Measurements from ENCODE around the gene FAM124B.
"Not testable (repeated sequence)": the region's sequence is repeated elsewhere in the genome, so short reads cannot be mapped to it uniquely, and the experiment has no call there.

FAM124B gene

GRCh38 chr2:224412141-224413015 lies 10.5 kb upstream of the FAM124B start:
- DNase-seq (ENCODE audit: low read depth) = no peak

DNA sequence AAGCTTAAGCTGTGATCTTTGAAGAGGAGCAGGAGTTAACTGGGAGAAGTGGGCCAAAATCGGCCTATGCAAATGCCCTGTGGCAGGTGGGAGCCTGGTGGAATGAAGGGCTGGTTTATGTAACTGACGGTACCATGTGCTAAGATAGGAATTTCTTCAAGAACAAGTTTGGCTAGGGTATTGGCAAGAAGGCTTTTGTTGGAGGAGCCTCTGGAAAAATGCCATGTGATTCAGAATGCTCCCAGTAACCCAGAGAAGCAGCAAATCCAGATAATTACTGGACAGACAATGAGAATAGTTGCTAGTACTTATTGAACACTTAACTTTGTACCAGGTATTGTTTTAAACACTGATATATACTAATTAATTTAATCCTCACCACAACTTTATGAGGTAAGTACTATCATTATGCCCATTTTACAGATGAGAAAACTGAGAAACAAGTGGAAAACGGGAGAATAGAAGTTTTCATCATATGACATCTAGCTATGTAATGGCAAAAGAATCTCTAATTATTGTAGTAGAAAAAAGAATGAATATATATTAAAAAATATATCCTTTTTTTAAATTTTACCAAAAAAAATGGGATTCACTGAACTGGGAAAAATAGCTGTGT lies 9.1 kb upstream of the FAM124B start:
- DNase-seq (ENCODE audit: low read depth) = no peak

GRCh38 chr2:224408676-224409075 lies 6.8 kb upstream of the FAM124B start:
- DNase-seq (ENCODE audit: low read depth) = no peak

- no peak for DNase-seq (ENCODE audit: low read depth)
These were observed 5.4 kb upstream of the FAM124B start for GRCh38 chr2:224407241-224407701.

- no peak for DNase-seq (ENCODE audit: low read depth)
These were observed 4.0 kb upstream of the FAM124B start for GRCh38 chr2:224405841-224406370.

DNA sequence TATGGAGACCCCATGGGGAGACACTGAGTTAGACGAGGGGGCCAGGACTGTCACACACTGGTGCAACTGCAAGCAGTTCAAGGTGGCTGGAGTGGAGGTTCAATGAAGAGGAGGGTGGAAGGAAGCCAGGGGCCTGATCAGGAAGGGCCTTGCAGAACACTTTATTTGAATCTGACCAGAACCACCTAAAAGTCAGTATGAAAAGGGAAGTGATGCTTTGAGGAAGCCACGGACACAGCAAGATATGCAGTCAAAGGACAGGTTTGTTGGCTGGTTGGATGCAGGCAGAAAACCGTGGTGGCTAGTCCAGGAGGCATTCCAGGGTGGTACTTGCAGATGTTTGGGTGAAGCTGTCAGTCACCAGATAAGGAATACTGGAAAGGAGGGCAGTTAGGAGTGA lies 3.5 kb upstream of the FAM124B start:
- DNase-seq (ENCODE audit: low read depth) = no peak

GRCh38 chr2:224404796-224405195 lies 2.9 kb upstream of the FAM124B start:
- DNase-seq (ENCODE audit: low read depth) = no peak

GRCh38 chr2:224403657-224404056 lies 1.8 kb upstream of the FAM124B start:
- no peak for DNase-seq (ENCODE audit: low read depth)

- no peak for DNase-seq (ENCODE audit: low read depth)
These were observed 848 bp downstream of the FAM124B start for GRCh38 chr2:224400886-224401632.

DNA sequence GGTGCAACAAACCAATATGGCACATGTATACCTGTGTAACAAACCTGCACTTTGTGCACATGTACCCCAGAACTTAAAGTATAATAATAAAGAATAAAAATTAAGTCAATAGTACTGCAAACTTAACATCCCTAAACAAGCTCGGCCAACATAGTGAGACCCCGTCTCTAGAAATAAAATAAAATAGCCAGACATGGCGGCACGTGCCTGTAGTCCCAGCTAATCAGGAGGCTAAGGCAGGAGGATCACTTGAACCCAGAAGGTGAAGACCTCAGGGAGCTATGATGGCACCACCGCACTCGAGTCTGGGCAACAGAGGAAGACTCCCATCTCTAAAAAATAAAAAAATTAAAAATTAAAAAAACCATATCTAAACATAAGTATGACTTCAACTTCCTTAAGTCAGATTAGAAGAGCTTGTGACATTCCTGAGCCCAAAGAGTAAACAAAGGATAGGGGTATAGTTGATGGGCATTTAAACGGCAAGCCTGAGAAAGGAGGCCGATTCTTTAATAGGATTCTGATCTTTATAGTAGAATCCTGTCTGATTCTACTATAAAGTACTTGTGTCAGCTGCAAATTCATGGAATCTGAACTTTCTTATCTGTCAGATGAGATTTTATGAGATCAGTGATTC lies 1.6 kb downstream of the FAM124B start:
- DNase-seq (ENCODE audit: low read depth) = no peak

DNA sequence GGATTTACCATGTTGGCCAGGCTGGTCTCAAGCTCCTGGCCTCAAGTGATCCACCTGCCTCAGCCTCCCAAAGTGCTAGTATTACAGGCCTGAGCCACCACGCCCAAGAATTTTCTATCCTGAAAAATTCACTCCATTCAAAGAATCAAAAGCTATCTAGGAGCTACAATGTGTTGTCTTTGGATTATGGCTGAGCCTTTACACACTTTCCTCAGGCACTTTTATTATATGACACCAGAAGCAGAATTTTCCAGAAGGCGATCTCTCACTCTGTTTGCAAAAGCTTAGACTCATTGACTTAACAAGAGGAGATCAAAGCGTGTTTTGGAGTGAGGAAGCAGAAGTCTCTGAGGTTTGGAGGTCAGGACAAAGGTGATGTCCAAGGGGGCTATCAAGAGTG lies 3.6 kb downstream of the FAM124B start:
- DNase-seq (ENCODE audit: low read depth) = no peak

DNA sequence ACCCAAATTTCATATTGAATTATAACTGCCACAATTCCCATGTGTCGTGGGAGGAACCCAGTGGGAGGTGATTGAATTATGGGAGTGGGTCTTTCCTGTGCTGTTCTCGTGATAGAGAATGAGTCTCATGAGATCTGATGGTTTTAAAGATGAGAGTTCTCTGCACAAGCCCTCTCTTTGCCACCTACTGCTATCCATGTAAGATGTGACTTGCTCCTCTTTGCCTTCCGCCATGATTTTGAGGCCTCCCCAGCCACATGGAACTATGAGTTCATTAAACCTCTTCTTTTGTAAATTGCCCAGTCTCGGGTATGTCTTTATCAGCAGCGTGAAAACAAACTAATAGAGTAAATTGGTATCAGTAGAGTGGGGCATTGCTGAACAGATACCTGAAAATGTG lies 4.8 kb downstream of the FAM124B start:
- DNase-seq (ENCODE audit: low read depth) = not testable (repeated sequence)

DNA sequence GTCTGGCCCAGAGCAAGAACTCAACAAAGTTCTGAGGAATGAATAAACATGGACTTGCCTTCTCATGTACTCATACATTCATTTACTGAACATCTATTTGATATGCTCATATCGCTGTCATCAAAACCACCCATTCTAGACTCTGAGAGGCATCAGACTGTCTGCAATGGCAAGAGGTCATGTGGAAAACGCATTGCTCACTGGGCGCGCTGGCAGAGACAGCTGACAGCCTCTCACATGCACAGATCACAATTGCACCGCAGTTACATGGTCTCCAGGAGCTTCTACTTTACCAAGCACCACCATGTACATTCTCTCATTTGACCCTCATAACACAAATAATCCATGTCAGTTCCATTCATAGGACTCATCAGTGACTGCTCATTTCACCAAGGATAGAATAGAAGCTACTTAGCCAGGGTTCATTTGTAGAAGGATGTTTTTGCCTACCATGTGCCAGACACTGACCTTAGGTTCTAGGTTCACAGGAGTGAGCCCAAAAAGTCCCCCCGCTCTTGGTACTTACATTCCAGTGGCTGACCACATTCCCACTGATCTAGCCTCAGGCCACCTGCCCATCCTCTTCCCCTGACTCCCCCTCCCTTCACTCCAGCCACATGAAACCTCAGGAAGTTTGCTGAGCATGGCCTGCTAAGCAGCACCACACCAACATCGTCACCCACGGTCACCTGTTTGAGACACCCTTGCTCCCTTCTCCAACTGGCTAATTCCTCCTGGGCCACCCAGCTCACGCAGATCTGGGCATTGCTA lies 6.1 kb downstream of the FAM124B start:
- DNase-seq (ENCODE audit: low read depth) = no peak

DNA sequence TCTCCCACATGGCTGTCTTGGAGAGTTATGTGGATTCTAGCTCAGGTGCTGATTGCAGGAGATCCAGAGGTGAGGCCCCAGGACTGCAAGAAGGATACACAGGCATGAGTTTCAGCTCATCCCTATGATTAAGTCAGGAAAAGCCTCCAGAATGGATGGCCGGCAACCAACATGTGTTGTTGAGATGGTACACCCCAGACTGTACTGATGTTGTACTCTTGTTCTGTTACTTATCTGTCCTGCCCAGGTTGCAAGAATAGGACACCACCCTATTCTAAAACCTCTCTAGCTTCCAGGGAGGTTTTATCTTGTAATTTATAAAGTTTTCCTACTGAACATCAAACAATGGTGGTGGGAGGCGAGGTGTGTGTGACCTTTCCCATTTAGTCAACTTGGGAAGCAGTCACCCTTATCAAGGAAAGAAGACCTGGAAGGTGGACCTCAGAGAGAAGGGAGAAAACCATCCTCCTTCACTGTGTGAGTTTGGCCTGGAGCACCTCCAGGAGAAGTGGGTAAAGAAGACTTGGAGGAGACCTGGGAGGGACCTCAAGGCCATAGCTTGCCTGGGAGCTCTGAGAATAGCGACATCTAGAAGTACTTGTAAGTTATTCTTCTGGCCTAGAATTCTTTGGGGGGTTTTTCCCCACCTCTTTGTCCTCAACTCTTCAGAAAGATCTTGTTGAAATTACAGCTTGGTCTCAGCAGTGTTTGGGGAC lies 8.6 kb downstream of the FAM124B start:
- no peak for DNase-seq (ENCODE audit: low read depth)

GRCh38 chr2:224392545-224392944 lies 9.4 kb downstream of the FAM124B start:
- DNase-seq (ENCODE audit: low read depth) = no peak

DNA sequence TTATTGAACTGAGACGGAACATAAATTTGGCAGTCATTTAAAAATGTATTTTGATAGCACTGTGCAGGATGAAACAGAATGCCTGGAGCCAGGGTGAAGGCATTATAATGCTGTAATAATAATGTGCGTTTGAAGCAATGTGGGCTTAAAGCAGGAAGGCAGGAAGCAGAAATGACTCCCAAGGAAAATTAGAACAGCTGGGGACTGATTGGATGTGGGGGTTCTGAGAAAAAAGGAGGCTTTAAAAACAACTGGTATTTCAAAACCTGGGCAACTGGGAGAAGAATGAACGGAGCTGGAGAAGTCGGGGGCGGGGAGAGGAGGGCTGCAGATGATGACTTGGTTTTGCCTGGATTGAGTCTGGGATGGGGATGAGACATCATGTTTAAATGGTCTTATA lies 12.6 kb downstream of the FAM124B start:
- DNase-seq (ENCODE audit: low read depth) = no peak

DNA sequence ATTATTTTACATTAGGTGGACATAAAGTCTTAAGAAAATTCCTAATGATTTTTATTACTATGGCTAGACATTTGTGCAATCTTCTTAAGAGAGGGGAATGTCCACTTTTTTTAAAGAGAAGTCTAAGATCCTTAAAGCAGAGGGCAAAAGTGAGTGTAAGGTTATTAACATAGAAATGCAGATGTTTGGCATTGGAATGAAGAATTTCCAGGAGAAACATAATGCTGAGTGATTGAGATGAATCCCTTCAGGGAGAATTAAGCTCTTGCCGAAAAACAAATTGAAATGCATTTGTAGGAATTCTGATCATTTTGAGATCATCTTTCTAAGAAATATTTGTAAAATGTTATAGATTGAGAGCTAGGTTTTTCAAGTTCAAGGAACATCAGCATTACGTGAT lies 15.0 kb downstream of the FAM124B start:
- no peak for DNase-seq (ENCODE audit: low read depth)

DNA sequence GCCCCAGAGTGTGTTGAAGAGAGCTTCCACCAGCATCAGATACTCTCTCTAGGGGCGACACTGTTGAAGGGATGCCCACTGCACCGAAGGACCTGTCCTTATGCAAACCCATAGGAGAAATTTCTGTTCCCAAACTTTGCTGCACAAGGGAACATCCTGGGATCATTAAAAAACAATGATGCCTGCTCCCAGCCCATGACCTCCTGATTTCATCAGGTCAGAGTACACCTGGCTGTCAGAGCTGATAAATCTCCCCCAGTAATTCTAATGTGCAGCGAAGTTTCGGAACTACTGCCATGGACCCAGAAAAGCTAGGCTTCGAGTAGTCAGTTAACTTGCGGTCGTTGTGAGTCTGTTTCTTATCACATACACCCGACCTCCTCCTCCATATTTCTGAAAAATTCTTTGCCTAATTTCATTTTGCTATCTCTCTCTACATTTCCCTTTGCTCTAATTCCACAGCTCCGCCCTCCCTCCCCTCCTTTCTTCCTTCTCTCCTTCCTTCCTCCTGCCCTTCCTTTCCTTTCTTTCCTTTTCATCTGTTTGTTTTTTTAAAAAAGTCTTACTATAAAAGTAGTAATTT lies 18.8 kb downstream of the FAM124B start:
- DNase-seq (ENCODE audit: low read depth) = no peak

- not testable (repeated sequence) for DNase-seq (ENCODE audit: low read depth)
These were observed 19.6 kb downstream of the FAM124B start for GRCh38 chr2:224382280-224382647.
